ENCODE data around the gene FAM222A. TPM values are rescaled to one million over a fixed set of nuclear protein-coding genes. Genes with fewer than 3 reads are reported as not detected.

The FAM222A gene
- total RNA-seq, 1 experiment from 2014 or later: 2.8 TPM

GRCh38 chr12:109731231-109731731 is 17.7 kb downstream of the FAM222A start:
- no peak overlapping the region for H4K5ac ChIP-seq (ENCODE audit: insufficient read length, low read depth, low read length)
- no peaks in the 10 kb centered on the region for H4K20me1 ChIP-seq (ENCODE audit: control insufficient read depth, insufficient read depth, insufficient read length)
- H3K9ac ChIP-seq (ENCODE audit: extremely low read depth, insufficient read length, low read length): no peak overlapping the region
- no peak overlapping the region for H3K27ac Mint-ChIP-seq
- H3T11ph ChIP-seq (ENCODE audit: low read length): no peak overlapping the region
- no peak for TF ChIP-seq CTCF (conservative IDR thresholded peaks at IDR 0.05)
- H3K4me3 Mint-ChIP-seq: no peak overlapping the region
- H3K4me1 Mint-ChIP-seq: peaks cover 15 to 28% of the 10 kb centered on the region in 2 experiments
- H3K9me3 ChIP-seq (ENCODE audit: control insufficient read depth, low read depth, low read length): no peaks in the 10 kb centered on the region
- no peak overlapping the region for H3K4me2 ChIP-seq (ENCODE audit: insufficient read depth, insufficient read length, low read length)
- no peaks in the 10 kb centered on the region for H3K79me2 ChIP-seq (ENCODE audit: insufficient read depth, low read length)
- H3K18ac ChIP-seq (ENCODE audit: insufficient read length, low read depth, low read length): no peak overlapping the region
- no peak overlapping the region for H4K8ac ChIP-seq (replicated peaks; ENCODE audit: insufficient read length, low read depth, low read length)
- H3K23ac ChIP-seq (ENCODE audit: insufficient read length, low read depth, low read length): no peak overlapping the region
- H3K9me3 Mint-ChIP-seq: no peaks in the 10 kb centered on the region; a peak in 1 of 5 replicates
- no peak overlapping the region for H2BK15ac ChIP-seq (ENCODE audit: low read depth, low read length)
- no peaks in the 10 kb centered on the region for H3K23me2 ChIP-seq (ENCODE audit: insufficient read length, low read depth, low read length, poor library complexity, severe bottlenecking)
- no peak overlapping the region for H2BK12ac ChIP-seq (ENCODE audit: insufficient read length, low read depth, low read length)
- no peaks in the 10 kb centered on the region; the same call in 1 of the 2 replicates for H3K4me1 ChIP-seq (ENCODE audit: insufficient read depth, low read length)
- no peak overlapping the region for H4K91ac ChIP-seq (ENCODE audit: insufficient read length, low read depth, low read length)
- peak; percentile 33 for DNase-seq
- no peak overlapping the region for H3K27ac ChIP-seq (ENCODE audit: insufficient read length, low read depth, low read length)
- no CpG with 5 or more reads among the region's 11 CpGs for WGBS (ENCODE audit: extremely low coverage, insufficient read length, low lambda C conversion rate)
- no peak overlapping the region for H2BK5ac ChIP-seq (ENCODE audit: insufficient read length, low read length)
- H3K79me1 ChIP-seq (ENCODE audit: insufficient read depth, low read depth, low read length, poor library complexity, severe bottlenecking): no peaks in the 10 kb centered on the region
- no peak overlapping the region for H3K14ac ChIP-seq (ENCODE audit: insufficient read depth, low read length)
- H2BK120ac ChIP-seq (ENCODE audit: low read depth, low read length, poor library complexity, severe bottlenecking): no peak overlapping the region
- no peak overlapping the region for H3K56ac ChIP-seq (ENCODE audit: insufficient read length, low read depth, low read length)
- H3K4ac ChIP-seq (ENCODE audit: low read depth, low read length): no peak overlapping the region
- peaks cover 17% of the 10 kb centered on the region for H3K27me3 Mint-ChIP-seq (ENCODE audit: low read depth)
- no peaks in the 10 kb centered on the region for H3K36me3 Mint-ChIP-seq (ENCODE audit: insufficient read depth in 1 of 3, low read depth in 3 of 3)
- H2AFZ ChIP-seq (ENCODE audit: low read length): no peak overlapping the region
- H2BK20ac ChIP-seq (ENCODE audit: low read depth, low read length, poor library complexity, severe bottlenecking): no peak overlapping the region
- no peaks in the 10 kb centered on the region for H3K27me3 ChIP-seq (ENCODE audit: insufficient read depth, low read length)
- no peak overlapping the region for H2AK5ac ChIP-seq (ENCODE audit: insufficient read length, low read length)

Measured in H9 (cell line).